ENCODE results near the gene S1PR2.

Gene S1PR2

DNA sequence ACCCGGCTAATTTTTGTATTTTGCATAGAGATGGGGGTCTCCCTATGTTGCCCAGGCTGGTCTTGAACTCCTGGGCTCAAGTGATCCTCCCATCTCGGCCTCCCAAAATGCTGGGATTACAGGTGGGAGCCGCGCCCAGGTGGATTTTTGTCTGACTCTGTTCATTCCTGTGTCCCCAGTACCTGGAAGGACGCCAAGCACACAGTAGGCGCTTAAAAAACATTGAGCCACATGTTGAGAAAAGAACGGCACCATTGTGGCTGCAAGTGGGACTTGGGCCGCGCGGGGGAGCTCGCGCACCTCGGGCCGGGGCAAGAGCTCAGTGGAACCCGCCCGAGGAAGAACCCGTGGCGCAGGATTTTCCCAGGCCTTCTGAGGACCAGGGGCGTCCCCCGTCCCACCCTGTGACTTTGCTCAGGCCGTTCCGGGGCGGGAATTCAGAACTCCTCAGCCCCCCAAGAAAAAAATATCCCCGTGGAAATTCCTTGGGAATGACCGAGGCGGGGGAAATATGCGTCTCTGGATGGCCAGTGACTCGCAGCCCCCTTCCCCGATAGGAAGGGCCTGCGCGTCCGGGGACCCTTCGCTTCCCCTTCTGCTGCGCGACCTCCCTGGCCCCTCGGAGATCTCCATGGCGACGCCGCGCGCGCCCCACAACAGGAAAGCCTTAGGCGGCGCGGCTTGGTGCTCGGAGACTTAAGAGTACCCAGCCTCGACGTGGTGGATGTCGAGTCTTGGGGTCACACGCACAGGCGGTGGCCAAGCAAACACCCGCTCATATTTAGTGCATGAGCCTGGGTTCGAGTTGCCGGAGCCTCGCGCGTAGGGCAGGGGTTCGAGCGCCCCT is 38.4 kb upstream of the S1PR2 start:
- H3K4me3 ChIP-seq (ENCODE audit: low read depth in 1 of 2, low read length in 2 of 2) = peak overlapping the region; percentile 60 to 71
- H3K36me3 ChIP-seq (ENCODE audit: control insufficient read depth in 1 of 2, insufficient read depth in 2 of 2, low read length in 2 of 2) = peaks cover 0 to 2% of the 10 kb centered on the region in 2 donors
- H3K4me1 ChIP-seq (ENCODE audit: control insufficient read depth in 1 of 2, insufficient read depth in 2 of 2, low read length in 2 of 2) = peaks cover 11 to 19% of the 10 kb centered on the region in 2 donors
- no peaks in the 10 kb centered on the region for H3K9me3 ChIP-seq (ENCODE audit: control insufficient read depth in 1 of 2, low read length in 2 of 2)
- peak overlapping the region; percentile 83 for H3K27ac ChIP-seq (ENCODE audit: low read depth, low read length)
- H3K9ac ChIP-seq (ENCODE audit: low read depth in 1 of 2, low read length in 2 of 2) = peak overlapping the region; percentile 44 to 57
- peaks cover 9 to 16% of the 10 kb centered on the region in 2 donors for H3K27me3 ChIP-seq (ENCODE audit: control insufficient read depth in 1 of 2, insufficient read depth in 2 of 2, low read length in 2 of 2)

DNA sequence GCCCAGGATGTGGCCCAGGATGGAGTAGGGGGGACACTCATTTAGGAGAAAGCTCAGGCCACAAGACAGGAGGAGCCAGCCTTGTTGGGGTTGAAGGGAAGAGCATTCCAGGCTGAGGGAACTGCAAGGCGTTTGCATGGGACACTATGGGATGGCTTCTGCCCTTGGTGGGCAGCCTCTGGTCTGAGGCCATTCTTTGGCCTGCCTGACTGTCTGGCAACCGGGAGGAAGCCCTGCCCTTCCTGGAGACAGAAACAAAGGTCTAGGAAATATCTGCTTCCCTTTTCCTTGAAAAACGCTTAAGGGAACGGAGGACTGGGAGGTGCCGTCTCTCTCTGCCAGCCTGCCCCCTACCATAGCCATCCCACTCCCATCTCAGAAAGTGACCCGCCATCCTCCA is 36.9 kb upstream of the S1PR2 start:
- Histone ChIP-seq H3K27ac (ENCODE audit: low read depth, low read length) (peak overlapping the region; percentile 10), H3K27me3 (ENCODE audit: control insufficient read depth in 1 of 2, insufficient read depth in 2 of 2, low read length in 2 of 2) (peaks cover 9 to 16% of the 10 kb centered on the region in 2 donors), H3K9me3 (ENCODE audit: control insufficient read depth in 1 of 2, low read length in 2 of 2) (no peaks in the 10 kb centered on the region), H3K4me3 (ENCODE audit: low read depth in 1 of 2, low read length in 2 of 2) (no peak overlapping the region), H3K36me3 (ENCODE audit: control insufficient read depth in 1 of 2, insufficient read depth in 2 of 2, low read length in 2 of 2) (no peaks in the 10 kb centered on the region), H3K9ac (ENCODE audit: low read depth in 1 of 2, low read length in 2 of 2) (no peak overlapping the region), H3K4me1 (ENCODE audit: control insufficient read depth in 1 of 2, insufficient read depth in 2 of 2, low read length in 2 of 2) (peaks cover 11 to 19% of the 10 kb centered on the region in 2 donors)

DNA sequence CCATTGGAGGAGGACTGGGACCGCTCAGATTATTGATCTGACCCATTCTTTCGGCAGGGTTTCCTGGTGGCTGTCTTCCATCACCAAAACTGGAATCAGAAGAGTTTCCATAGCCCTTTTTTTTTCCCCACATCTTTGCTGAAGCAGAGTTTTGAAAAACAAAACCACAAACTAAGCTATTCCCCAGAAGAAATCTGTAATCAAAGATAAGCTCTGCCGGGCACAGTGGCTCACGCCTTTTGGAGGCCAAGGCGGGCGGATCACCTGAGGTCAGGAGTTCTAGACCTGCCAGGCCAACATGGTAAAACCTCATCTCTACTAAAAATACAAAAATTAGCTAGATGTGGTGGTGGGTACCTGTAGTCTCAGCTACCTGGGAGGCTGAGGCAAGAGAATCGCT is 35.6 kb upstream of the S1PR2 start:
- H3K27ac ChIP-seq (ENCODE audit: low read depth, low read length) = no peak overlapping the region
- H3K9ac ChIP-seq (ENCODE audit: low read depth in 1 of 2, low read length in 2 of 2) = no peak overlapping the region
- H3K9me3 ChIP-seq (ENCODE audit: control insufficient read depth in 1 of 2, low read length in 2 of 2) = no peaks in the 10 kb centered on the region
- H3K27me3 ChIP-seq (ENCODE audit: control insufficient read depth in 1 of 2, insufficient read depth in 2 of 2, low read length in 2 of 2) = peaks cover 9 to 16% of the 10 kb centered on the region in 2 donors
- no peak overlapping the region for H3K4me3 ChIP-seq (ENCODE audit: low read depth in 1 of 2, low read length in 2 of 2)
- H3K36me3 ChIP-seq (ENCODE audit: control insufficient read depth in 1 of 2, insufficient read depth in 2 of 2, low read length in 2 of 2) = no peaks in the 10 kb centered on the region
- H3K4me1 ChIP-seq (ENCODE audit: control insufficient read depth in 1 of 2, insufficient read depth in 2 of 2, low read length in 2 of 2) = peaks cover 11 to 15% of the 10 kb centered on the region in 2 donors

DNA sequence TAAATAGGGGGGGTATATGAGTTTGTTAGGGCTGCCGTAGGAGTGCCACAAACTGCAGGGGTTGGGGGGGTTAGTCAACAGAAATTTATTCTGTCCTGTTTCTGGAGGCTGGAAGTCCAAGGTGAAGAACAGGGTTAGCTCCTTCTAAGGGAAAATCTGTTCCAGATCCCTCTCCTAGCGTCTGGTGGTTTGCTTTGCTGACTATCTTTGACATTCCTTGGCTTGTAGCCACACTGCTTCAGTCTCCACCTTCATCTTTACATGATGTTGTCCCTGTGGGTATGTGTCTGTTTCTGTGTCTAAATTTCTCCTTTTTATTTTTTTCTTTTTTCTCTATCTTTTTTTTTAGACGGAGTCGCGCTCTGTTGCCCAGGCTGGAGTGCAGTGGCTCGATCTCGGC is 31.6 kb upstream of the S1PR2 start:
- H3K27ac ChIP-seq (ENCODE audit: low read depth, low read length) = no peak overlapping the region
- peaks cover 8 to 21% of the 10 kb centered on the region in 2 donors for H3K36me3 ChIP-seq (ENCODE audit: control insufficient read depth in 1 of 2, insufficient read depth in 2 of 2, low read length in 2 of 2)
- no peaks in the 10 kb centered on the region for H3K27me3 ChIP-seq (ENCODE audit: control insufficient read depth in 1 of 2, insufficient read depth in 2 of 2, low read length in 2 of 2)
- H3K9me3 ChIP-seq (ENCODE audit: control insufficient read depth in 1 of 2, low read length in 2 of 2) = no peaks in the 10 kb centered on the region
- H3K4me1 ChIP-seq (ENCODE audit: control insufficient read depth in 1 of 2, insufficient read depth in 2 of 2, low read length in 2 of 2) = peaks cover 5 to 6% of the 10 kb centered on the region in 2 donors
- no peak overlapping the region for H3K4me3 ChIP-seq (ENCODE audit: low read depth in 1 of 2, low read length in 2 of 2)
- no peak overlapping the region for H3K9ac ChIP-seq (ENCODE audit: low read depth in 1 of 2, low read length in 2 of 2)

DNA sequence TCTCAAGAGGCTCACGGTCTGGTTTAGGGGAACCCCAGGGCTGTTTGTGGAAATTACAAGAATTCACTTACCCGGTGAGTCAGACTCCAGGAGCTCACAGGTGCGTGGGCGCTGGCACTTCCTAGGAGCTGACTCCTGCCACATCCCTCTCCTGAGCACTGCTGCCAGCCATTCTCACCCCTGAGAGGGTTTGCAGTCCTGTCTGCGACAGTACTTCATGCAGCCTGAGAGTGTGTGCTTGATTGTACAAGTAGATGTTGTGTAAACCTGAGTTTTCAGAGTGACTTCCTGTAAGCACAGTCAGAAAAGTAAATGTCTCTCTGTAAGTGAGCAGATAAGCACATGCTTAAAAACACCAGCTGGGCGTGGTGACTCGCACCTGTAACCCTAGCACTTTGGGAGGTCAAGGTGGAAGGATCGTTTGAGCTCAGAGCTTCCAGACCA is 29.0 kb upstream of the S1PR2 start:
- Histone ChIP-seq H3K36me3 (ENCODE audit: control insufficient read depth in 1 of 2, insufficient read depth in 2 of 2, low read length in 2 of 2) (peaks cover 16 to 38% of the 10 kb centered on the region in 2 donors), H3K27me3 (ENCODE audit: control insufficient read depth in 1 of 2, insufficient read depth in 2 of 2, low read length in 2 of 2) (no peaks in the 10 kb centered on the region), H3K4me3 (ENCODE audit: low read depth in 1 of 2, low read length in 2 of 2) (no peak overlapping the region)

DNA sequence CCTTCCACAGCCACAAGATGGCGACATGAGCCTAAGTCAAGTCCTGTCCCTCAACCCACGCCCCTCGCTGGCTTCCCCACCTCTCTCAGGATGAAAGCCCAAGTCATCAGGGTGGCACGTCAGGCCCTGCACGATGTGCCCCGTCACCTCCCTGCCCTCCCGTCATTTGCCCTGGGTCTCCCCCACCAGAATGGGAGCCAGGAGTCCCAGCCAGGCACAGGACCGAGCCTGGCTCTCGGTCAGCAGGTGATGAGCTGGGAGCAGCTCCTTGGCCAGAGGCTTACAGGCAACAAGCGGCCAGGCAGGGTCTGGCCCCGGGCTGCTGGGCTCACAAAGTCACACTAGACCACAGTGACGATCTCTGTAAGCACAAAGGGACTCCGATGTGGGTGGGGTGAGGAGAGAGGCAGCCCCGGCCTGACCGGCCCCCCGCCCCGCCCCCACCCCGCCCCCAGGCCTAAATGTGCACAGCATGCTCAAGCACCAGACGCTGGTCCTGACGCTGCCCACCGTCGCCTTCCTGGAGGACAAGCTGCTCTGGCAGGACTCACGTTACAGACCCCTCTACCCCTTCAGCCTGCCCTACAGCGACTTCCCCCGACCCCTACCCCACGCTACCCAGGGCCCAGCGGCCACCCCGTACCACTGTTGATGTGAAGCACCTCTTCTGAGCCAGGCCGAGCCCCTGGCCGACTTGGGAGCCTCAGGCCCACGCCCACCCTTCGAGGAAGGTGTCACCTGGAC is 28.2 kb upstream of the S1PR2 start:
- H3K27me3 ChIP-seq (ENCODE audit: control insufficient read depth in 1 of 2, insufficient read depth in 2 of 2, low read length in 2 of 2) = no peaks in the 10 kb centered on the region
- no peaks in the 10 kb centered on the region for H3K9me3 ChIP-seq (ENCODE audit: control insufficient read depth in 1 of 2, low read length in 2 of 2)
- H3K36me3 ChIP-seq (ENCODE audit: control insufficient read depth in 1 of 2, insufficient read depth in 2 of 2, low read length in 2 of 2) = peaks cover 20 to 44% of the 10 kb centered on the region in 2 donors
- peaks cover 5 to 6% of the 10 kb centered on the region in 2 donors for H3K4me1 ChIP-seq (ENCODE audit: control insufficient read depth in 1 of 2, insufficient read depth in 2 of 2, low read length in 2 of 2)
- no peak overlapping the region for H3K9ac ChIP-seq (ENCODE audit: low read depth in 1 of 2, low read length in 2 of 2)
- no peak overlapping the region for H3K27ac ChIP-seq (ENCODE audit: low read depth, low read length)
- H3K4me3 ChIP-seq (ENCODE audit: low read depth in 1 of 2, low read length in 2 of 2) = no peak overlapping the region

More for the DNA sequence above, 29.0 kb upstream of the S1PR2 start:
- Histone ChIP-seq H3K9me3 (ENCODE audit: control insufficient read depth in 1 of 2, low read length in 2 of 2) (no peaks in the 10 kb centered on the region), H3K9ac (ENCODE audit: low read depth in 1 of 2, low read length in 2 of 2) (no peak overlapping the region), H3K27ac (ENCODE audit: low read depth, low read length) (no peak overlapping the region), H3K4me1 (ENCODE audit: control insufficient read depth in 1 of 2, insufficient read depth in 2 of 2, low read length in 2 of 2) (peaks cover 5 to 6% of the 10 kb centered on the region in 2 donors)

DNA sequence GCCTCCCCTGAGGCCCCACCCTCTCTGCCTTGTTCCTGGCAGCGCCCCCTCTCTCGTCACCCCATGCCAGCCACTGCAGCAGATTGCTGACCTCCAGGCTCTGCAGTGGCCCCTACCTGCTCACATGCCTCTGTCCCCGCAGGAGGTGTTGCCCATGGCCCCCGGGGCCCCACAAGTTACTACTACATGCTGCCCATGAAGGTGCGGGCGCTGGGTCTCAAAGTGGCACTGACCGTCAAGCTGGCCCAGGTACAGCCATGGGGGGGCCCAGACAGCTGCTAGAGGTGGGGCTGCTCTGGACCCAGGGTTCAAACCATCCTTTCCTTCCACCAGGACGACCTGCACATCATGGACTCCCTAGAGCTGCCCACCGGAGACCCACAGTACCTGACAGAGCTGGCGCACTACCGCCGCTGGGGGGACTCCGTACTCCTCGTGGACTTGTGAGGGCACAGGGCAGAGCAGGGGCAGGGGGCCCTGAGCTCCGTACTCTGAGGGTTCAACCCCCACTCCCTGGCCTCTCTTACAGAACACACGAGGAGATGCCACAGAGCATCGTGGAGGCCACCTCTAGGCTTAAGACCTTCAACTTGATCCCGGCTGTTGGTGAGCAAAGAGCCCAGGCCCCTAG is 27.1 kb upstream of the S1PR2 start:
- Histone ChIP-seq H3K9me3 (ENCODE audit: control insufficient read depth in 1 of 2, low read length in 2 of 2) (no peaks in the 10 kb centered on the region), H3K4me3 (ENCODE audit: low read depth in 1 of 2, low read length in 2 of 2) (no peak overlapping the region), H3K27ac (ENCODE audit: low read depth, low read length) (no peak overlapping the region), H3K4me1 (ENCODE audit: control insufficient read depth in 1 of 2, insufficient read depth in 2 of 2, low read length in 2 of 2) (peaks cover 5 to 6% of the 10 kb centered on the region in 2 donors), H3K27me3 (ENCODE audit: control insufficient read depth in 1 of 2, insufficient read depth in 2 of 2, low read length in 2 of 2) (no peaks in the 10 kb centered on the region), H3K36me3 (ENCODE audit: control insufficient read depth in 1 of 2, insufficient read depth in 2 of 2, low read length in 2 of 2) (peaks cover 22 to 50% of the 10 kb centered on the region in 2 donors), H3K9ac (ENCODE audit: low read depth in 1 of 2, low read length in 2 of 2) (no peak overlapping the region)

DNA sequence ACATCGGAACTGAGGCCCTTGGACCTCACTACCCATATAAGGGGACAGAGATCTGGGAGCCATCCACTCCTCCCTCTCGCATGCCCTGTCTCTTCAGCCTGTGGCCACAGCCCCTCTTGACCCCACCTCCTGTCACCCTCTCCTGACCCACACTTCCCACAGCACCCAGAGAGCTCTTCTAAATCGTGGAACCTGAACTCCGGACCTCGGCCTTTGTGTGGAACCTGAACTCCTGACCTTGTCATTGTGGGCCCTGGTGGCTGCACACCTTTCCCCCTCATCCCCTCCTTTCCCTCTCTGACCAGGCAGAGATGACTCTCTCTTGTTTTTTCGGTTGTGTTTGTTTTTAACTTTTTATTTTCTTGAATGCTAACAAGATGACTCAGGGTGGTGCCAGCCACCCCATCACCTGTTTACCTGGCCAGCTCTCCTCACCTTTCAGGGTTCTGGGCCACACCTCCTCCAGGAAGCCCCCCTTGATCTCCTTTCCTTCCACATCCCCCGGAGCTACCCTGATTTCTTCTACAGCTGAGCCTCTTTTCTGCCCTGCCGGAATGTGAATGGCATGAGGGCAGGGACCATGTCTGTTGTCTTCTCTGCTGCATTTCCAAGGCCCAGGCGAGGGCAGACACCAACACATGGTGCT is 26.0 kb upstream of the S1PR2 start:
- Histone ChIP-seq H3K36me3 (ENCODE audit: control insufficient read depth in 1 of 2, insufficient read depth in 2 of 2, low read length in 2 of 2) (peaks cover 22 to 50% of the 10 kb centered on the region in 2 donors), H3K9me3 (ENCODE audit: control insufficient read depth in 1 of 2, low read length in 2 of 2) (no peaks in the 10 kb centered on the region), H3K9ac (ENCODE audit: low read depth in 1 of 2, low read length in 2 of 2) (no peak overlapping the region), H3K27me3 (ENCODE audit: control insufficient read depth in 1 of 2, insufficient read depth in 2 of 2, low read length in 2 of 2) (no peaks in the 10 kb centered on the region), H3K4me3 (ENCODE audit: low read depth in 1 of 2, low read length in 2 of 2) (no peak overlapping the region), H3K4me1 (ENCODE audit: control insufficient read depth in 1 of 2, insufficient read depth in 2 of 2, low read length in 2 of 2) (peaks cover 12 to 13% of the 10 kb centered on the region in 2 donors), H3K27ac (ENCODE audit: low read depth, low read length) (no peak overlapping the region)

DNA sequence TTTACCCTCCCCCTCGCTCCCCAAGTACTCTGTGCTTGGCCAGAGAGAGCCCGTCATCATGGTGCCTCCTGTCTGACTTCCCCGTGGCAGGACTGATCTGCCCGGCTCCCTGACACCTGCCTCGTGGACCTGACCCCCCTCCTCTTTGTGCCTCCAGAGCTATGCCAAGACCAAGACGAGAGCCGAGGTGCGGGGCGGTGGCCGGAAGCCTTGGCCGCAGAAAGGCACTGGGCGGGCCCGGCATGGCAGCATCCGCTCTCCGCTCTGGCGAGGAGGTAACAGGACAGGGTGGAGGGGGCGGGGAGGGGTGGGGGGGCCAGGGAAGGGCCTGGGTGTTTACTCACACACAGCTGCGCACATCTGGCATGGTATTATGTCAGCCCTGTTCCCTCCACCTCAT is 25.4 kb upstream of the S1PR2 start:
- Histone ChIP-seq H3K36me3 (ENCODE audit: control insufficient read depth in 1 of 2, insufficient read depth in 2 of 2, low read length in 2 of 2) (peaks cover 22 to 50% of the 10 kb centered on the region in 2 donors), H3K27me3 (ENCODE audit: control insufficient read depth in 1 of 2, insufficient read depth in 2 of 2, low read length in 2 of 2) (no peaks in the 10 kb centered on the region), H3K4me3 (ENCODE audit: low read depth in 1 of 2, low read length in 2 of 2) (no peak overlapping the region), H3K9me3 (ENCODE audit: control insufficient read depth in 1 of 2, low read length in 2 of 2) (no peaks in the 10 kb centered on the region), H3K4me1 (ENCODE audit: control insufficient read depth in 1 of 2, insufficient read depth in 2 of 2, low read length in 2 of 2) (peaks cover 12 to 13% of the 10 kb centered on the region in 2 donors), H3K9ac (ENCODE audit: low read depth in 1 of 2, low read length in 2 of 2) (no peak overlapping the region), H3K27ac (ENCODE audit: low read depth, low read length) (no peak overlapping the region)

Measured in duodenal mucosa (tissue), 2 donors.